ENCODE data around the gene CES3. TPM values are rescaled to one million over a fixed set of nuclear protein-coding genes. Genes with fewer than 3 reads are reported as not detected.
"Not testable (repeated sequence)": the region's sequence is repeated elsewhere in the genome, so short reads cannot be mapped to it uniquely, and the experiment has no call there.

The CES3 gene
- total RNA-seq, 1 experiment from 2014 or later, result 0.53 TPM

DNA sequence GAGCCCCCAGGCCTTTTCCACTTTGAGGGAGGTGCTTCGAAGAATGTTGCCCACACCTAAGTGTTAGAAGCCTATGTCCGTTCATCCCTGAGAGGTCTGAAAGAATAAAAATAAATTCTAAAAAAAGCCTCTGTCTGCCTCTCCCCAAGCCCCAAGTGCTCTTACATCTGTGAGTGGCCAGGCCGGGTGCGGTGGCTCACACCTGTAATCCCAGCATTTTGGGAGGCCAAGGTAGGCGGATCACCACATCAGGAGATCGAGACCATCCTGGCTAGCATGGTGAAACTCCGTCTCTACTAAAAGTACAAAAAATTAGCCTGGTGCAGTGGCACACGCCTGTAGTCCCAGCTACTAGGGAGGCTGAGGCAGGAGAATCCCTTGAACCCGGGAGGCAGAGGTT is 16.1 kb upstream of the CES3 start:
- not testable (repeated sequence) for DNase-seq (ENCODE audit: low read depth)

DNA sequence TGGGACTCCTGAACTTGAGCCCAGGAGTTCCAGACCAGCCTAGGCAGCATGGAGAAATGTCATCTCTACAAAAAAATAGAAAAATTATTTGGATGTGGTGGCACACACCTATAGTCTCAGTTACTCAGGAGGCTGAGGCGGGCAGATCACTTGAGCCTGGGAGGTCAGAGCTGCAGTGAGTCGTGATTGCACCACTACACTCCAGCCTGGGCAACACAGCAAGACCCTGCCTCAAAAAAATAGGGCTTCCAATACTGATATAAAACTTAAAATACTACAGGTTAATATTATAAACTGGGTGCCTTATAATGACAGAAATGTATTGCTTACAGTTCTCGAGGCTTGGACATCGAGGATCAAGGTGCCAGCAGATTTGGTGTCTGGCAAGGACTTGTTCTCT is 15.1 kb upstream of the CES3 start:
- DNase-seq (ENCODE audit: low read depth), result no peak

DNA sequence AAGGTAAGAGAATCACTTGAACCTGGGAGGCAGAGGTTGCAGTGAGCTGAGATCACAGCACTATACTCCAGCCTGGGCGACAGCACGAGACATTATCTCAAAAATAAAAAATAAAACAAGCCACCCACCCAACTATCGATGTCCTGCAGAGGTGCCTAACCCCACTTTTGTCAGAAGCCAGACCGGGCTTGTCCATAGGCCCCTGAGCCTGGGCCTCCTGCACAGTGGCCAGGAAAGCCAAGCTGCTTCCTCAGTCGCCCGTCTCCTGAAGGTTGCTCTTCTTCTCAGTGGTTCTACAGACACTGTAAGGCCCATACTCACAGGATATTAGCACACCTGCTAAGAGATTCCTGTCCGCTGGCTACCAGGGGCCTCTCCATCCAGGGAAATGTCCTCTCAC is 14.5 kb upstream of the CES3 start:
- DNase-seq (ENCODE audit: low read depth), result no peak

DNA sequence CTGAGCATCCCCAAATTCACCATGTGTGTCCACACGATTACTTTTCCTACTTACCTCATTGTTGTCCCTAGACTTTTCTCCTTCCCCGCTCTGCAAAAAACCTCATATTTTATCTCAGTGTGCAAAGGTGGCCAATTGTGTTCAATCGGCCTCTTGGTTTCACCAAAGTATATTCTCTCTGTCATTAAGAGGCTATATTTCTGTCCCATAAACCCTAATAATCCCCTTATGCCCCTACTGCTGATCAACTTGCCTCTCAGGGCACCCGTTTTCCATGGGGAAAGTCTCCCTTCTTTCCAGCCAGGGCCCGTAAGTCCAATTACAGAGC is 14.1 kb upstream of the CES3 start:
- DNase-seq (ENCODE audit: low read depth), result no peak

- DNase-seq (ENCODE audit: low read depth), result peak; percentile 77
Measured at GRCh38 chr16:66947302-66948065, 13.6 kb upstream of the CES3 start.

DNA sequence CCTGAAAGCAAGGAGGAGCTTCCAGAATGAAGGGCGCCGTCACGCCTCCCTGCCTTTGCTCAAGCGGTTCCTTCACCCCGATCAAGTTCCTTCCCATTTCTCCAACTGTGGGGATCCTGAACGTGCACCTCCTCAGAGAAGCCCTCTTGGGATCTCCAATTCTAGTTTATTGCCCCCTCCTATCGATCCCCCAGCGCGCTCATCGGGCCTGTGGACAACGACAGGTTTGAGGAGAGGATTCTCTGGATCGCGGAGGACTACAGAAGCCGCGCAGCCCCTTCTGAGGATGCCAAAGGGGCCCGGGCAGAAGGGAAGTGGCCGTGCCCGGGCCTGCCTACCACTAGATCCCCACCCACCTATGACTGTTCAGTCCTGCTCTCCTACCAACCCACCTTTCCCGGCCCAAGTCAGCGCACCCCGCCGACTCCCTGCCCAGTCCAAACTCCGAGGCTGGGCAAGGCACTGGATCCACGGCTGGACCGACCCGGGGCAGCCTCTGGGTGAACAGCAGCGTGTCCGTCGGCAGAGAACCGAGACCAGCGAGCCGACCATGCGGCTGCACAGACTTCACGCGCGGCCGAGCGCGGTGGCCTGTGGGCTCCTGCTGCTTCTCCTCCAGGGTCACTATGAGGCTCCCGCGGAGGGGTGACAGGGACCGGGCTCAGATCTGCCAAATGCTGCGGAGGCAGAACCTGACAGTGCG is 12.8 kb upstream of the CES3 start:
- DNase-seq (ENCODE audit: low read depth), result no peak

DNA sequence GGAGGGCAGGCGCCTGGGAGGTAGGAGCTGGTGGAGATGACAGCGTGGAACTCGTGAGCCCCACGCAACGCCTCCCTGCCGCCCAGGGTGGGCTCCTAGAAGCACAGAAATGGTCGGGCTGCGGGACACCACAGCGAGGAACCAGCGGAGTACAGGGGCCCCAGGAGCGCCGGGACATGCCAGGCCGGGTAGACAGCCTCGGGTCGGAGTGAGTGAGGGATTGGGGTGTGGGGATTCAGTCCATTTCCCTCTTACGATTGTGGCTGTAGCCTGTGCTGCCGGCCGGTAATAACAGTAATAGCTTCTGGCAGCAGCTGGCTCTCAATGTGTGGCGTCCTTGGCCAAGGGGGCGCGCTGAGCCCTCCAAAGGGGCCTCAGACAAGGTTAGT is 12.2 kb upstream of the CES3 start:
- no peak for DNase-seq (ENCODE audit: low read depth)

DNA sequence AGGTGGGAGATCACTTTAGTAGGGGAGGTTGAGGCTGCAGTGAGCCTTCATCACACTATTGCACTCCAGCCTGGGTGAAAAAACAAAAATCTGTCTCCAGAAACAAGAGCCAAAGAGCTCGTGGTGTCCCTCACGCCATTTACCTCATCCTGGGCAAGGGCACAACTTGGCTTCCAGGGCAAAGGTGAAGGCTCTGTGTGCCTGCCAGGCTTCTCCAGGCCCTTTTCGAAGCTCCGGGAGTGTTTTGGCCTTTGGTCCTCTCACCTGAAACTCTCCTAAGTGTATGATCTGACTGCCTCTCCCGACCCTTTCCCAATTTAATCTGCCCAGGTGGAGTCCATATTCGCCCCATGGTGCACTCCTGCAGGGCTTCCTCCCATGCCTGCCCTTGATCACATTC is 11.6 kb upstream of the CES3 start:
- no peak for DNase-seq (ENCODE audit: low read depth)

DNA sequence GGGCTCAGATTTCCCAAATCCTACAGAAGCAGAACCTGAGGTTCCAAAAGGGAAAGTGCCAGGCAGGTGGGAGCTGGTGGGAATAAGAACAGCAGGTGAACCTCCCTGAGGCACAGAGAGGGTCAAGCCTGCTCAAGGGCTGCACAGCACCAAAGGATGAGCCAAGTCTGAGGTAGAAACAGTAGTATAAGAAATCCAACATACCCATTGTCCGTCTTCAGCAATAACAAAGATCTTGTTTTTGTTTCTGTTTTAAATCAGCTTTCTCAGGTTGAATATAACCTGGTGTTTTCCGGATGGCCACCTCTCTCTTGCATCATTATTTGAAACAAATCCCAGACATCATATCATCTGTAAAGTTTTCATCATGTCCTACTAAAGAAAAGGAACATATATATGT is 10.6 kb upstream of the CES3 start:
- no peak for DNase-seq (ENCODE audit: low read depth)

- no peak for DNase-seq (ENCODE audit: low read depth)
Measured at GRCh38 chr16:66950971-66951790, 9.9 kb upstream of the CES3 start.

- no peak for DNase-seq (ENCODE audit: low read depth)
Measured at GRCh38 chr16:66952430-66953110, 8.5 kb upstream of the CES3 start.

GRCh38 chr16:66953462-66954096 is 7.5 kb upstream of the CES3 start:
- no peak for DNase-seq (ENCODE audit: low read depth)

DNA sequence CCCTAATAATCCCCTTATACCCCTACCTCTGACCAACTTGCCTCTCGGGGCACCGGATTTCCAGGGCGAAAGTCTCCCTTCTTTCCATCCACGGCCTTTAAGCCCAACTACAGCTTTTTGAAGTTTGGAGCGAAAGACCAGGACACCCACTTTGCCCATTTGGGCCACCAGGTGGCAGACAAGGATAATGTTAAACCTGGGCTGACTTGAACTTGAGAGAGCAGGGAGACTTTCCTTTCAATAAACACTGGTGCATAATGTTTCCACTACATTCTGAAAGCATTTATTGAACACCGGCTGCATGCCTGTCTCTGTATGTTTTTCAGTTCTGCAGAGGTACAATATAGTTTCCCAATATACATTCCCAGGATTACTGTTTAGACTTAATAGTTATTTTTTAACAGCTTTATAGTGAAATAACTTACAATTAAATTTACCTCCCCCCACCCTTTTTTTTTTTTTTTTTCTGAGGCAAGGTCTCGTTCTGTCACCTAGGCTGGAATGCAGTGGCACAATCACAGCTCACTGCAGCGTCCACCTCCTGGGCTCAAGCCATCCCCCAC is 6.9 kb upstream of the CES3 start:
- DNase-seq (ENCODE audit: low read depth), result peak; percentile 74

DNA sequence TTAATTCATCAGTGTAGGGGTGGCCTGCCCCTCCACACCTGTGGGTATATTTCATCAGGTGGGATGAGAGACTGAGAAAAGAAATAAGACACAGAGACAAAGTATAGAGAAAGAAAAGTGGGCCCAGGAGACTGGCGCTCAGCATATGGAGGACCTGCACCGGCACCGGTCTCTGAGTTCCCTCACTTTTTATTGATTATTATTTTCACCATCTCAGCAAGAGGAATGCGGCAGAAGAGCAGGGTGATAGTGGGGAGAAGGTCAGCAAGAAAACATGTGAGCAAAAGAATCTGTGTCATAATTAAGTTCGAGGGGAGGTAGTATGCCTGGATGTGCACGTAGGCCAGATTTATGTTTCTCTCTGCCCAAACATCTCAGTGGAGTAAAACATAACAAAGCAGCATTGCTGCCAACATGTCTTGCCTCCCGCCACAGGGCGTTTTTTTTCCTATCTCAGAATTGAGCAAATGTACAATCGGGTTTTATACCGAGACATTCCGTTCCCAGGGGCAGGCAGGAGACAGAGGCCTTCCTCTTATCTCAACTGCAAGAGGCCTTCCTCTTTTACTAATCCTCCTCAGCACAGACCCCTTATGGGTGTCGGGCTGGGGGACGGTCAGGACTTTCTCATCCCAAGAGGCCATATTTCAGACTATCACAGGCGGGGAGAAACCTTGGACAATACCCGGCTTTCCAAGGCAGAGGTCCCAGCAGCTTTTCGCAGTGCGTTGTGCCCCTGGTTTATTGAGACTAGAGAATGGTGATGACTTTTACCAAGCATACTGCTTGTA is 5.5 kb upstream of the CES3 start:
- not testable (repeated sequence) for DNase-seq (ENCODE audit: low read depth)

DNA sequence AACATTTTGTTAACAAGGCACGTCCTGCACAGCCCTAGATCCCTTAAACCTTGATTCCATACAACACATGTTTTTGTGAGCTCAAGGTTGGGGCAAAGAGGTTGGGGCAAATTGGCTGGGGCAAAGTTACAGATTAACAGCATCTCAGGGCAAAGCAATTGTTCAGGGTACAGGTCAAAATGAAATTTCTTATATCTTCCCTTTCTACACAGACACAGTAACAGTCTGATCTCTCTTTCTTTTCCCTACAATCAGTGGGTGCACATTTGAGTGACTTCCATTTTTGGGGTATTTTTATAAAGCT is 5.0 kb upstream of the CES3 start:
- not testable (repeated sequence) for DNase-seq (ENCODE audit: low read depth)

DNA sequence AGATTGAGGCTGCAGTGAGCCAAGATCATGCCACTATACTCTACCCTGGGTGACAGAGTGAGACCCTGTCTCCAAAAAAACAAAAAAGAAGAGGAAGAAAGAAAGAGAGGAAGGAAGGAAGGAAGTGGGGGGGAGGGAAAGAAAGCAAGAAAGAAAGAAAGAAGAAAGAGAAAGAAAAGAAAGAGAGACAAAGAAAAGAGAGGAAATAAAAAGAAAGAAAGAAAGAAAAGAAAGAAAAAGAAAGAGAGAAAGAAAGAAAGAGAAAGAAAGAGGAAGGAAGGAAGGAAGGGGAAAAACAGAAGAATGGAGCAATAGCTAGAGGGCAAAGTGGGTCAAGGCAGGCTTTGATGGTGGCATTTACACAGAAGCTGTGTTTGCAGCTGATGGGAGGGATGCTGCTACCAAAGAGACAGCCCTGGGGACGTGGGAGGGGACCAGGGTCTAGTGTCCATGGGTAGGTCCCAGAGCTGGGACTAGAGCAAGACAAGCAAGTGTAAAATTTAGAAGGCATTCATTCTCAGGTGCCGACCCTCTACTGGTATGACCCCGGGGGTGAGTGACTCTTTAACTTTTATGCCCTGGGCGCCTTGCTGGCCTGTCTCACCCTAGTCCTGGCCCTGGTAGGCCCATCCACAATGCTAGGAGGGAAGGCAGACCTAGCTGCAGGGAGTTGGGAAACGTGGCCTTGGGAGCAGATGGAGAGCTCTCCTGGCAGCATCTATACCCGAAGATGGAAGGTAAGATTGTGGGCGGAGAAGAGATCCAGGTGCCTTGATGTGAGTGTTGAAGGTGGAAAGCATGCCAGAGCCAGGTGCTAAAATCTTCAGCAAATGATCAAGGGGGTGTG is 2.0 kb upstream of the CES3 start:
- DNase-seq (ENCODE audit: low read depth), result no peak

DNA sequence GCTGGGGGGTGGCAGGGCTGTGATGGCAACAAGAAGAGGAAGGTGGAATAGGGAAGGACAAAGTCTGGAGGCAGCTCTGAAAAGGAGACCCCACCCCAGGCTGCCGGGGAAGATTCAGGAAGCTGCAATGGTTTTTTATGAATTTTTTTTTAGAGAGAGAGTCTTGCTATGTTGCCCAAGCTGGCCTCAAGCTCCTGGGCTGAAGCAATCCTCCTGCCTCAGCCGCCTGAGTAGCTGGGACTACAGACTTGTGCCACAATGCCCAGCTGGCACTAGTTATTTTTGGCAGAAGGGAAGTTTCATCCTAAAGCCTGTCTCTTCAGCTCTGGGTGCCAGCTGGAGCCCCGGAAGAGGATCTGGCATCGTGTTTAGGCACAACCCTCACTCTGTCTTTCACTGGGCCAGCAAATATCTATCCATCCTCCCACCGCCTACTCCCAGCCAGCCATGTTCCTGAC is 1.3 kb upstream of the CES3 start:
- no peak for DNase-seq (ENCODE audit: low read depth)

DNA sequence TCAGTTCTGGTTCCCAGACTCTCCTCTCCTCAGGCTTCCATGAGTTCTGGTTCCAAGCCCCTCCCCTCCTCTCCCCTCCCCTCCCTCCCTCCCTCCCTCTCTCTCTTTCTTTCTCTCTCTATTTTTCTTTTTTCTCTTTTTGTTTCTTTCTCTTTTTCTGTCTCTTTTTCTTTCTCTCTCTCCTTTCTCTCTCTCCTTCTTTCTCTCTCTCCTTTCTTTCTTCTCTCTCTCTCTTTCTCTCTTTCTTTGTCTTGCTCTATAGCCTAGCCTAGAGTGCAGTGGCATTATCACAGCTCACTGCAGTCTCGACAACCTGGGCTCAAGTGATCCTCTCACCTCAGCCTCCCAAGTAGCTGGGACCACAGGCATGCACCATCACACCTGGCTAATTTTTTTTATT is 796 bp upstream of the CES3 start:
- DNase-seq (ENCODE audit: low read depth), result no peak

DNA sequence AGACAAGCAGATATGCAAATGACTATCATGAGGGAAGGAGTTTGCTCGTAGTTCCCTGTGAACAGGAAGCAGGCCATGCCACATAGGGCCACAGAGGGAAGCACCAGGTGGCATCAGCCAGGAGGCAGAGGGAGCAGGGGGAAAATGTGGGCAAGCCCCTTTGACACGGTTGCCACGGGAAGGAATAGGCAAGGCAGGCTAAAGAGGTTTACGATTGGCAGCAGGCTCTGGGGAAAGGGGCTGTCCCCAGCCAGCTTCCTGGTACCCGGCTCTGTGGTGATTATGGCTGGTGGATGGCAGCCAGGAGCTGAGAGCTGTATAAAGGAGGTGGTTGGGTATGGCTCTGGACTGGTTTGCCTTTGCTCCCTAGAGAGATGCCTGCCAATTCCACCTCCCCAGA is 848 bp downstream of the CES3 start:
- no peak for DNase-seq (ENCODE audit: low read depth)
